GM06990 (cell line): Measurements from ENCODE around the gene MCHR1.

Experiments used
- DNase-seq: peaks from one replicate; pipeline ENCODE4 v3.0.0-alpha.2; 2011; ENCODE audit not compliant: insufficient read length; ENCODE audit errors: extremely low read depth
- H3K27me3 ChIP-seq: replicated peaks from 2 replicates; pipeline ENCODE4 v1.6.0; 2011; ENCODE audit warnings: low read length; ENCODE audit not compliant: control insufficient read depth, insufficient read depth
- H3K36me3 ChIP-seq: 2 replicates; pipeline ENCODE4 v1.5.1; 2011; ENCODE audit warnings: low read length; ENCODE audit not compliant: control insufficient read depth, insufficient read depth
- H3K4me3 ChIP-seq: replicated peaks from 2 replicates; pipeline ENCODE4 v1.5.1; 2011; ENCODE audit warnings: low read depth, mild to moderate bottlenecking, control low read depth, low read length
- TF ChIP-seq, protein P1 (sequence below): IDR thresholded peaks from 2 replicates; pipeline ENCODE4 v1.5.1; 2011; ENCODE audit warnings: low read length, control low read depth, mild to moderate bottlenecking, inconsistent platforms; ENCODE audit not compliant: insufficient read depth, poor library complexity, severe bottlenecking

Gene MCHR1

DNA sequence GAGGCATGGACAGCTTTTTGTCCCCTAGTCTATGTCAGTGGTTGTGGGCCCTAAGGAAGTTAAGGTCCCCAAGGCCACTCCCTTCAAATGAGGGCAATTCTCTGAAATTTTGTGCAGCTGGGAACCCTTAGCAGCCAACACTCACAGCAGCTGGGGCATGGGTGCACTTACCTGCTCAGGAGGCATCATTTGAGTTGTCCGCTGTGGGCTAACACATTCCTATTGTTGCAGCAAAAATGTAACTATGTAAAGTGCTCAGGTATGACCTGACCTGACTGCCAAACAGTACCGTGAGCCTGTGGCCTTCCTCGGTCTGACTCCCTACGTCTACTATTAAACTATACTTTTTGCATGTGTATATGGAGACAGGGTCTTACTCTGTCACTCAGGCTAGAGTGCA lies 37.0 kb upstream of the MCHR1 start:
- Histone ChIP-seq H3K4me3 (no peak overlapping the region), H3K36me3 (no peaks in the 10 kb centered on the region), H3K27me3 (no peaks in the 10 kb centered on the region)
- TF ChIP-seq, protein P1, sequence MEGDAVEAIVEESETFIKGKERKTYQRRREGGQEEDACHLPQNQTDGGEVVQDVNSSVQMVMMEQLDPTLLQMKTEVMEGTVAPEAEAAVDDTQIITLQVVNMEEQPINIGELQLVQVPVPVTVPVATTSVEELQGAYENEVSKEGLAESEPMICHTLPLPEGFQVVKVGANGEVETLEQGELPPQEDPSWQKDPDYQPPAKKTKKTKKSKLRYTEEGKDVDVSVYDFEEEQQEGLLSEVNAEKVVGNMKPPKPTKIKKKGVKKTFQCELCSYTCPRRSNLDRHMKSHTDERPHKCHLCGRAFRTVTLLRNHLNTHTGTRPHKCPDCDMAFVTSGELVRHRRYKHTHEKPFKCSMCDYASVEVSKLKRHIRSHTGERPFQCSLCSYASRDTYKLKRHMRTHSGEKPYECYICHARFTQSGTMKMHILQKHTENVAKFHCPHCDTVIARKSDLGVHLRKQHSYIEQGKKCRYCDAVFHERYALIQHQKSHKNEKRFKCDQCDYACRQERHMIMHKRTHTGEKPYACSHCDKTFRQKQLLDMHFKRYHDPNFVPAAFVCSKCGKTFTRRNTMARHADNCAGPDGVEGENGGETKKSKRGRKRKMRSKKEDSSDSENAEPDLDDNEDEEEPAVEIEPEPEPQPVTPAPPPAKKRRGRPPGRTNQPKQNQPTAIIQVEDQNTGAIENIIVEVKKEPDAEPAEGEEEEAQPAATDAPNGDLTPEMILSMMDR, result no peak
- DNase-seq, result no peak

DNA sequence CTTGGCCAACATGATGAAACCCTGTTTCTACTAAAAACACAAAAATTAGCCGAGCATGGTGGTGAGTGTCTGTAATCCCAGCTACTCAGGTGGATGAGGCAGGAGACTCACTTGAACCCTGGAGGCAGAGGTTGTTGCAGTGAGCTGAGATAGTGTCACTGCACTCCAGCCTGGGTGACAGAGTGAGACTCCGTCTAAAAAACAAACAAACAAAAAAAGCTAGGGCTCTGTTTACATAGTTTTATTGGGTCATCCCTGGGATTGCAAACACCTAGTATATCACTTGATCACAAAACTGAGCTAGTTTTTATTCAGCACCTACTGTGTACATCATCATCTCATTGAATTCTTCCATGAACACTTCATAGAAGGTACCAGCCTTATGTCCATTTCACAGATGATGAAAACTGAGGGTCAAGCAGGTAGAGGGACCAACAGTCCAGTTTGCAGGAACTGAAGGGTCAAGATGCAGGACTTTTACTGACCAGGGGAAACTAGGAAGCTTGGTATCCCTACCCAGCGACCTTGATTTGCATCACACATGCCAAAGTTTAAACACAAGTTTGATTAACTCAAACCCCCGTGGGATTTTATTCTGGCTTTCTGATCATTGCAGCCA lies 33.6 kb upstream of the MCHR1 start:
- no peaks in the 10 kb centered on the region for H3K27me3 ChIP-seq
- H3K4me3 ChIP-seq, result no peak overlapping the region
- no peaks in the 10 kb centered on the region for H3K36me3 ChIP-seq
- TF ChIP-seq, protein P1, result no peak
- no peak for DNase-seq

DNA sequence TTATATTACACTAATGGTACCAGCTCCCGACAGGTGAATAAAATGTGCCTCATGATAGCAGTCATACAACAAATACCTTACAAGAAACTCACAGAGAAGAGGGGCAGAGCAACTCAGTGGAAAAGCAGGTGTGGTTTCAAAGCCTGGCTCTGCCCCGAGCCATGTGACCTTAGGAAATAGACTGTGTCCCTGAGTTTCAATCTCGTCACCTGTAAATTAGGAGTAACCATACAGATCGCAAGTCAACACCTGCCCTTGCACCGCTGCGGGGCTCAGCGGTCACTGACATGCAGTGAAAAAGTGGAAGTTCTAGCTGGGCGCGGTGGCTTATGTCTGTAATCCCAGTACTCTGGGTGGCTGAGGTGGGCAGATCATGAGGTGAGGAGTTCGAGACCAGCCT lies 30.9 kb upstream of the MCHR1 start:
- TF ChIP-seq, protein P1, result no peak
- H3K4me3 ChIP-seq, result no peak overlapping the region
- no peaks in the 10 kb centered on the region for H3K27me3 ChIP-seq
- H3K36me3 ChIP-seq, result no peaks in the 10 kb centered on the region
- DNase-seq, result no peak

DNA sequence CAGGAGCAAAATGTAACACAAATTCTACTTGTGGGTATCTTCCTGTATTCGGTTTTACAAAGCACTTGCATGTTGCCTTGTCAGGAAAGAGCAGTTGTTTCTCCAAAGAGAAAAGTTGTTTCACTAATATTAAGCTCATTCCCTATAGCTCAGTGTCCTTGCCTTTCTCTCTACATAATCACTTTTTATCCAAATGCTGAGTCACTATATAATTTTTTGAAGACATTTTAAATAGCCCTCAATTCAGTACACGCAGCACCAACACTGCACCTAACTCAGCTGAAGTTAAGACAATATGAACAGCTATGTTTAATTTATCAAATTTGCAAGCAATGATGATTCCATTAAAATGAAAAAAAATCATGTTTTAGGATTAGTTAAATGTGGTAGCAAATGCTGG lies 28.2 kb upstream of the MCHR1 start:
- Histone ChIP-seq H3K36me3 (no peaks in the 10 kb centered on the region), H3K27me3 (no peaks in the 10 kb centered on the region), H3K4me3 (no peak overlapping the region; the same call in 1 of the 2 replicates)
- TF ChIP-seq, protein P1, result no peak
- DNase-seq, result no peak

DNA sequence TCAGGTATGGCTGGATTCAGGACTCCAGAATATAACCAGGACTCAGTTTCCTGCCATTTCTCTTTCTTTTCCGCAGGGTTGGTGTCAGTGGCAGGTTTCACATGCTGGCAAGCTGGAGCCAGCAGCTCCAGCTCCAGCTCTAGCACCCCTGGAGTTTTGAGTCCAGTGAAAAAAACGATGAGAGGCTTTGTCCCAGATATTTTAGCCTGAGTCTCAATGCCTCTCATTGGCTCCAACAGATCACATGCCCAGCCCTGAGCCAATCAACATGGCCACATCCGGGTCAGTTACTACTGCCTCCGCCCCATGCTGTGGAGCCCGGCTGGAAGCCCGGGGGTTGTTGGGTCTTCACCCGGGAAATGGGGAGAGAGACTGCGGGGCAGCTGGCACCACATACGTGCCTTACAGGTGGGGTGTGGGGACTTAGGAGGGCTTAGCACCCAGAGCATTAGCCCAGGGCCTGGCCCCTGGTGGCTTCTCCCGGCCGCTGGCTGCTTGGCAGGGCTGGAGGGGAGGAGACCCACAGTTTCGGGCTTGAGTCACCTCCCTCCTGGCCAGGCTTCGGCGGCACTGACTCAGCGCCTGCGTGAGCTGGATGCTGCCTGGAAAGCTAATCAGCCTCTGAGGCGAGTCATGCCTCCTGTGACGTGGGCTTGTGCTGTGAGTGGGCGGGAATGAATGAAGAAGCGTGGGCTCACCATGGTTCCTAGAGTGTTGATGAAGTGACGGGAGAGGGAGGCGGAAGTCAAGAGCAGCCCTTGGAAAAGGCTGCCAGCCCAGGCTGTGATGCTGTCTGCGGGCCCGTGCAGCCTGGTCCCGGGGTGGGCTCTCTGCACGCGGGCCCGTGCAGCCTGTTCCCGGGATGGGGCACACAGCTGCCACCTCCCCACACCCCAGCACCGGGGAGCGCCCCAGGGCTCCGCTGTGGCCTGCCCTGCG lies 27.5 kb upstream of the MCHR1 start:
- Histone ChIP-seq H3K27me3 (no peaks in the 10 kb centered on the region), H3K36me3 (no peaks in the 10 kb centered on the region), H3K4me3 (peak overlapping the region; percentile 65)
- TF ChIP-seq, protein P1, result no peak
- DNase-seq, result peak; percentile 44
